KOPT-K1 (cell line): ENCODE measurements around the gene TMTC1.

Experiments used
- H3K27ac ChIP-seq: fragments of 200-600 bp; sonication (generic); 2 replicates; pipeline ENCODE4 v1.5.1; 2016; ENCODE audit warnings: antibody characterized with exemption, mild to moderate bottlenecking, low read depth, low read length; ENCODE audit not compliant: poor library complexity, severe bottlenecking
- H3K36me3 ChIP-seq: fragments of 200-600 bp; sonication (generic); 2 replicates; pipeline ENCODE4 v1.5.1; 2017; ENCODE audit warnings: antibody characterized with exemption, mild to moderate bottlenecking, low read length, moderate library complexity; ENCODE audit not compliant: insufficient read depth
- H3K9me3 ChIP-seq: fragments of 200-600 bp; sonication (generic); 2 replicates; pipeline ENCODE4 v1.5.1; 2017; ENCODE audit warnings: antibody characterized with exemption, low read length, mild to moderate bottlenecking; ENCODE audit not compliant: insufficient read depth, poor library complexity, severe bottlenecking

Gene TMTC1

DNA sequence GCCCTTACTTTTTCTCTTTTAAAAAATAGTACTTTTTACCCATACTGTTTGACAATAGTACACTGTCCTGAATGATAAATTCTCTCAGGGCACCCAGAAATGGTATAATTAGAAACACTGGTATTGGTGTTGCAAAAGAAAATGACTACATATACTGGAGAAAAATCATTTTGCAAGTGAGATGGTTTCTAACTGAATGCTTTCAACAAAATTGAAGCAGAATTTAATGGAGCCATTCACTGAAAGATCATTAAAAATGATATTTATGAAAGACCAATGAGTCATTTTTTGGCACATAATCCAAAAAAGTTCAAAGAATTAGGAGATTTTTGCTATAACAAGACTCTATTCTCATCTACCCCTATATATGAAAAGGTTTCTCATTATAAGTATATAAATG is 68.8 kb downstream of the TMTC1 start:
- no peaks in the 10 kb centered on the region for H3K36me3 ChIP-seq
- no peaks in the 10 kb centered on the region for H3K9me3 ChIP-seq
- H3K27ac ChIP-seq = no peak overlapping the region

DNA sequence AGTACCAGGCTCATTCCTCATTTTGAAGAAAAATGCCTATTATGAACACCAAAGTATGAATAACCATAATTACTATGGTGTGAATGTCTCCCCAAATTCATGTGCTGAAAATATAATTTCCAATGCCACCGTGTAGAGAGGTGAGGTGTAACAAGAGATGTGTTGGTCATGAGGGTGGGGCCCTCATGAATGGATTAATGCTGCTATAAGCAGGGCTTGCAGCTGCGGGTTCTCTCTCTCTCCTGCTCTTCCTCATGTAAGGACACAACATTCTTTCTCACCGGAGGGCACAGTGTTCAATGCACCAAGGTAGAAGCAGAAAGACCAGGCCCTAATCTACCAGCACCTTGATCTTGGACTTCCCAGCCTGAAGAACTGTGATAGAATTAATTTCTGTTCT is 70.0 kb downstream of the TMTC1 start:
- no peak overlapping the region for H3K27ac ChIP-seq
- H3K36me3 ChIP-seq = no peaks in the 10 kb centered on the region
- H3K9me3 ChIP-seq = no peaks in the 10 kb centered on the region

DNA sequence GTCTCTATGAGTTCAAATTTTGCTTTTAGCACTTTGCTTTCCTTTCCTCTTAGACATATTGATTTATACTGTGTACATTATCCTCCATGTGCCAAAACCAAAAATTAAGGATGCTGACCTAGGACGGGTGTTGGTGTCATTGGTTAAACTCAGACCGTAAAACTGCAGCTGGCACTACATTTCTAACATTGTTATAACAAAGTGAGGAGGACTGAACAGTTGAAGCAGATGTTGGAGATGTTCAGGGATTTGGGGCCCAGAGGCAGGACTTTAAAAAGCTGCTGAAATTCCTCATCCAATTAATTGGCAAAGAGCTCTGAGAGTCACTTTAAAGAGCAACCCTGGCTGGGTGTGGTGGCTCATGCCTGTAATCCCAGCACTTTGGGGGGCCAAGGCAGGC is 72.4 kb downstream of the TMTC1 start:
- no peaks in the 10 kb centered on the region for H3K9me3 ChIP-seq
- H3K27ac ChIP-seq = no peak overlapping the region
- H3K36me3 ChIP-seq = no peaks in the 10 kb centered on the region

DNA sequence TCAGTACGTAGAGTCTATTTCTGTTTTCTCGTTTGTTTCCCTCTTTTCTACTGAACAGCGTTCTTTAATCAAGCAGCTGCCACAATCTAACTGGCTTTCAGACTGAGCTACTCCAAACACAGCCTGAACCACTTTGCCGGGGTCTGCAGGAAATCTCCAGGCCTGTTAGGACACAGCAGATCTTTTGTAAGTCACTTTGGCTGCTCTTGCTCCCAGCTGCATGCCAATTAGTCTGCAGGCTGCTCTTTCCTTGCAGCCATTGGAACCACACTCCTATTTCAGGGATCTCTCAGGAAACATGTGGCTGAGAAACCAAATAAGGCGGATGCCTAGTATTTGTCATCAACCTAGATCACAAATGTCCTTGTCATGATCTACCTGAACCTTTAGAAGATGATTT is 73.6 kb downstream of the TMTC1 start:
- H3K9me3 ChIP-seq = no peaks in the 10 kb centered on the region
- H3K27ac ChIP-seq = no peak overlapping the region
- H3K36me3 ChIP-seq = no peaks in the 10 kb centered on the region

GRCh38 chr12:29709496-29710040 is 74.2 kb downstream of the TMTC1 start:
- Histone ChIP-seq H3K36me3 (no peaks in the 10 kb centered on the region), H3K27ac (no peak overlapping the region), H3K9me3 (no peaks in the 10 kb centered on the region)

- no peak overlapping the region for H3K27ac ChIP-seq
- no peaks in the 10 kb centered on the region for H3K9me3 ChIP-seq
- H3K36me3 ChIP-seq = no peaks in the 10 kb centered on the region
These were observed 74.7 kb downstream of the TMTC1 start for GRCh38 chr12:29709054-29709453.

DNA sequence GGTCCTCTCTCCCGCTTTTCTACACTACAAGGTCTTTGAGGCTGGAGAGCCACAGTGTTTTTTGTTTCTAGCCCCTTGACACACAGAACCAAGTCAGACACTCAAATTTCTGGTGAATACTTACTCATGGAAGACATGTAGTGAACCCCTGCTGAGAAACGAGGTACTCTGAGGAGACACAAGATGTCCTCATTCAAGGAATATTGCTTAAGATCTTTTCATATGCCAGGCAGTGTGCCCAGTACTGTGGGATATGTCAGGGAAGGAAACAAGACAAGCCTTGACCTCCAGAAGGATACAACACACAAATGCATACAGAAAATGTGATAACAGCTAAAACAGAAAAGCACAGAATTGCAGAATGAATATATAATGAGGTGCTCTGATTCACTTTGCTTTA is 75.9 kb downstream of the TMTC1 start:
- Histone ChIP-seq H3K36me3 (no peaks in the 10 kb centered on the region), H3K9me3 (no peaks in the 10 kb centered on the region), H3K27ac (no peak overlapping the region)

GRCh38 chr12:29706311-29706710 is 77.4 kb downstream of the TMTC1 start:
- no peak overlapping the region for H3K27ac ChIP-seq
- no peaks in the 10 kb centered on the region for H3K9me3 ChIP-seq
- H3K36me3 ChIP-seq = no peaks in the 10 kb centered on the region

DNA sequence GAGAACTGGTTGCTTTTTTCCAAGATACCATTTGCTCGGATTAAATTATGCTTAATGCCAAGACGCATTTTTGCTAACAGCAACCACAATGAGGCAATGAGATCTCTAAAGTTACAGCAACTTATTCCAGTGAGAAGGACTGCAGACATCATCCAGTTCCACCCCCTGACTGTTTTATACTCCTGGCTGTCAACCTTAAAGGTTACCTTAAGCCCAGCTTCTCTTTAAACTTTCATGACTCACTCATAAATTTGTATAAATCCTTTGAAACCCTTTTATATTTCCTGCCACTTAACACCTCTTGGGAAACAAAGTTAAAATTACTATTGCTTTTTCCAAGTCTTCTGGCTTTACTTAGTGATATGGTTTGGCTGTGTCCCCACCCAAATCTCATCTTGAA is 80.2 kb downstream of the TMTC1 start:
- H3K36me3 ChIP-seq = no peaks in the 10 kb centered on the region
- no peak overlapping the region for H3K27ac ChIP-seq
- no peaks in the 10 kb centered on the region for H3K9me3 ChIP-seq

GRCh38 chr12:29702972-29703371 is 80.8 kb downstream of the TMTC1 start:
- no peak overlapping the region for H3K27ac ChIP-seq
- no peaks in the 10 kb centered on the region for H3K9me3 ChIP-seq
- H3K36me3 ChIP-seq = no peaks in the 10 kb centered on the region

DNA sequence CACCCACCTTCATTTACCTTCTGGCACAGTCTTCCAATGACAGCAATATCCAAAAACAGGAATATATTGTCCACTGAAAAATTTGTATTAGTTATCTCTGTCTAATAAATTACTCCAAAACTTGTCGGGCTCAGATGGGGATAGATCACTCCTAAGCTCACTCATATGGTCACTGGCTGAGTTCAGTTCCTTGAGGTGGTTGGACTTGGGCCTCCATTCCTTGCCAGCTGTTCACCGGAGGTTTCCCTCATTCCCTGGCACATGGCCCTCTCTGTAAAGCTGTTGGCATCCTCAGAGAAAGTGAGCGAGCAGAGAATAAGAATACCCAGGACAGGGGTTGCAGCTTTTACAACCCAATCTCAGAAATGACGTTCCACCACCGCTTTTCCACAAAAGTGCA is 81.5 kb downstream of the TMTC1 start:
- no peaks in the 10 kb centered on the region for H3K36me3 ChIP-seq
- H3K9me3 ChIP-seq = no peaks in the 10 kb centered on the region
- H3K27ac ChIP-seq = no peak overlapping the region

- no peaks in the 10 kb centered on the region for H3K36me3 ChIP-seq
- no peaks in the 10 kb centered on the region for H3K9me3 ChIP-seq
- H3K27ac ChIP-seq = no peak overlapping the region
These were observed 82.8 kb downstream of the TMTC1 start for GRCh38 chr12:29700761-29701481.

- no peaks in the 10 kb centered on the region for H3K9me3 ChIP-seq
- H3K27ac ChIP-seq = no peak overlapping the region
- no peaks in the 10 kb centered on the region for H3K36me3 ChIP-seq
These were observed 85.0 kb downstream of the TMTC1 start for GRCh38 chr12:29698756-29699155.

DNA sequence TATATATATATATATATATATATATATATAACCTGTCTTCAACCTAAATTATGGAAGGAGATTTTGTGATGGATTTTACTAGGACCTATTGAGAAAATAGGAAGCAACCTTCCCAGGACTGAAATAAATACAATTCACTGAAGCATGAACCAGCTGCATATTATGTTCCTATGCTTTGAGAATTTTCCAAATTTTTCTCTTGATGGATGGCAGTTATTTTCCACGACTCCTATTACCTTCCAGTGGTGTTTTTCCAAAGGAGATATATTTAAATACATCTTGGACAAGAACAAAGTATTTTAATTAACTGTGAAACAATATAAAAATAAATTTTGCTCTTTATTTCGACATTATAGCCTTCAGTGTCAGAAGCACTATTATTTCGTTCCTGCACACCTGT is 87.9 kb downstream of the TMTC1 start:
- no peak overlapping the region for H3K27ac ChIP-seq
- no peaks in the 10 kb centered on the region for H3K36me3 ChIP-seq

GRCh38 chr12:29695026-29695425 is 88.7 kb downstream of the TMTC1 start:
- Histone ChIP-seq H3K27ac (no peak overlapping the region), H3K36me3 (no peaks in the 10 kb centered on the region), H3K9me3 (no peaks in the 10 kb centered on the region)

More for the DNA sequence above, 87.9 kb downstream of the TMTC1 start:
- no peaks in the 10 kb centered on the region for H3K9me3 ChIP-seq

DNA sequence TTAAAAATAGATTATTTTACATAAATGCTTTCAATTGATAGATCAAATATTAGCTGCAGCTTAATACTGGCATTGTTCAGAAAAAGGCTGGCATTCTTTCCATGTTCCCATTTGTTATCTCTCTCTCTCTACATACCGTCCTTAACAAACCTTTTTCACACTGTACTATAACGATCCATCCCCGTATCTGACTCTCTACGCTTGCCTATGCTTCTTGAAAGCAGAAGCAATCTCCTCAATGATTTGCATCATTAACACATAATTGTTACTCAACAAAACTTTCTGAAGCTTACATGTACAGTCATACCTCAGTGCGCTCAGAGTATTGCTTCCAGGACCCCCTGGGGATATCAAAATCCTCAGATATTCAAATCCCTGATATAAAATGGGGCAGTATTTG is 89.7 kb downstream of the TMTC1 start:
- H3K27ac ChIP-seq = no peak overlapping the region
- no peaks in the 10 kb centered on the region for H3K36me3 ChIP-seq
- no peaks in the 10 kb centered on the region for H3K9me3 ChIP-seq
